ENCODE results near the gene SKAP1.

DNA sequence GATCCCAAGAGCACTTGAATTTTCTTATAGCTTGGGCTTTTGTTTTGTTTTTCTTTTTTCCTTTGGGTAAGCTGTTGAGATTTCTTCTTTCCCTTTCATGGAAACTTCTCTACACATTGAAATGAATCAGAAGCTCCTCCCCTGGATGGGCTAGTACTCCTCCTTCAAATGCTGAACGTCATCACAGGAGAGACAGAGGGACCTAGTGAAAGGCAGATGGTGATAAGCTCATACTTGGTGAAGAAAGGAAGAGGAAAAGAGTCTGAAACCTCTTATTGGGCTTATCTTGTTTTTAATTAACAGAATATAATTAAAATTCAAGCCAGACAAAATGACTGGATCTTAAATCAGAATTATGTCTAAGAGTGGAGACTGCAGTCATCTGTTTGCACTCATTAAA lies 175.1 kb downstream of the SKAP1 start:
- TF ChIP-seq POLR2AphosphoS5 (IDR thresholded peaks at IDR 0.05; ENCODE audit: borderline replicate concordance, low read depth, low read length) (no peak), EZH2 (IDR thresholded peaks at IDR 0.05) (no peak)

All from SK-N-MC (cell line).